Liver (tissue), 9 donors: Measurements from ENCODE around the gene EXOC3. TPM values are rescaled to one million over a fixed set of nuclear protein-coding genes. Genes with fewer than 3 reads are reported as not detected.

ENCODE experiments used
- DNase-seq: peaks from one replicate; pipeline ENCODE4 v3.0.0-alpha.2; 2017; ENCODE audit warnings: low spot score
- H3K27ac ChIP-seq, 2 donors: one replicate each; pipeline ENCODE4 v1.7.0; 2013; ENCODE audit warnings: inconsistent platforms in 2 of 2, low read length in 2 of 2, control low read depth in 1 of 2, low read depth in 1 of 2, mild to moderate bottlenecking in 1 of 2
- H3K27me3 ChIP-seq, 4 donors: one replicate each; pipeline versions ENCODE4 v1.6.1 to v1.7.0; 2013; ENCODE audit warnings: low read length in 3 of 4, inconsistent platforms in 1 of 4, mild to moderate bottlenecking in 1 of 4, moderate library complexity in 1 of 4; ENCODE audit not compliant: control insufficient read depth in 4 of 4, insufficient read depth in 4 of 4
- H3K36me3 ChIP-seq, 4 donors: one replicate each; pipeline versions ENCODE4 v1.6.1 to v1.7.0; 2013; ENCODE audit warnings: low read length in 3 of 4, mild to moderate bottlenecking in 3 of 4, low read depth in 1 of 4, moderate library complexity in 1 of 4; ENCODE audit not compliant: control insufficient read depth in 4 of 4, insufficient read depth in 3 of 4
- H3K4me1 ChIP-seq, 4 donors: one replicate each; pipeline versions ENCODE4 v1.6.1 to v1.7.0; 2013; ENCODE audit warnings: low read length in 3 of 4, mild to moderate bottlenecking in 3 of 4, moderate library complexity in 1 of 4; ENCODE audit not compliant: control insufficient read depth in 4 of 4, insufficient read depth in 4 of 4
- H3K4me3 ChIP-seq, 3 donors: one replicate each; pipeline versions ENCODE4 v1.6.1 to v1.7.0; 2013; ENCODE audit warnings: low read length in 3 of 3, control low read depth in 1 of 3, low read depth in 1 of 3, mild to moderate bottlenecking in 1 of 3
- H3K9ac ChIP-seq, 2 donors: one replicate each; pipeline ENCODE4 v1.7.0; 2013; ENCODE audit warnings: low read length in 2 of 2, mild to moderate bottlenecking in 2 of 2, moderate library complexity in 2 of 2, control low read depth in 1 of 2, low read depth in 1 of 2
- H3K9me3 ChIP-seq, 4 donors: one replicate each; pipeline versions ENCODE4 v1.6.1 to v1.7.0; 2013; ENCODE audit warnings: low read length in 3 of 4; ENCODE audit not compliant: control insufficient read depth in 4 of 4
- ATF3 ChIP-seq: IDR thresholded peaks from 2 replicates; pipeline ENCODE4 v1.6.1; 2016; ENCODE audit warnings: antibody characterized with exemption
- GABPA ChIP-seq, 2 donors: IDR thresholded peaks in 1 of 2; conservative IDR thresholded peaks in 1 of 2; 2 replicates each; pipeline ENCODE4 v1.6.1; 2016; ENCODE audit warnings: antibody characterized with exemption in 2 of 2, mild to moderate bottlenecking in 1 of 2, moderate library complexity in 1 of 2
- HNF4G ChIP-seq: IDR thresholded peaks from 2 replicates; pipeline ENCODE4 v1.6.1; 2016; ENCODE audit warnings: antibody characterized with exemption
- MAX ChIP-seq: IDR thresholded peaks from 2 replicates; pipeline ENCODE4 v1.6.1; 2016; ENCODE audit warnings: antibody characterized with exemption
- TAF1 ChIP-seq: conservative IDR thresholded peaks from 2 replicates; pipeline ENCODE4 v1.6.1; 2016; ENCODE audit warnings: antibody characterized with exemption, mild to moderate bottlenecking
- YY1 ChIP-seq: IDR thresholded peaks from 2 replicates; pipeline ENCODE4 v1.6.1; 2016; ENCODE audit warnings: antibody characterized with exemption, mild to moderate bottlenecking
- WGBS: extraction: QIAGEN DNeasy Blood & Tissue Kit; methylation state at CpG from one replicate; pipeline ENCODE4 v1.1.7; 2013; 5-methylcytosine and 5-hydroxymethylcytosine counted together
- polyA plus RNA-seq, 2 donors: library from polyadenylated mRNA; stranded (reverse) in 1 of 2; unstranded in 1 of 2; fragments of 200-250 nt in 1 of 2; fragments of >200 nt in 1 of 2; fragmentation: Nextera tagmentation in 1 of 2; extraction: Ambion mirVana in 1 of 2; gene quantifications; one replicate each; pipeline versions ENCODE4 v1.2.1 to v1.2.3, GENCODE V29; 2013 to 2015
- total RNA-seq, 2 donors: library from RNA; depleted of rRNA; stranded (reverse); fragments of >200 nt; gene quantifications; one replicate each; pipeline ENCODE4 v1.2.3, GENCODE V29; 2014
- TF ChIP-seq, protein P1 (sequence below): fragments of 150-350 bp; IDR thresholded peaks from 2 replicates; pipeline ENCODE4 v1.5.1; 2017; ENCODE audit warnings: improper control_type of control experiment, low read depth, low read length; ENCODE audit not compliant: missing input control
- donor health status: healthy.
- donor health status: healthy.
- donor health status: healthy.
- donor health status: healthy.
- donor health status: healthy.

The EXOC3 gene
- total and polyA plus RNA-seq, 4 donors: 12.4 to 23.9 (median 18.5) TPM

DNA sequence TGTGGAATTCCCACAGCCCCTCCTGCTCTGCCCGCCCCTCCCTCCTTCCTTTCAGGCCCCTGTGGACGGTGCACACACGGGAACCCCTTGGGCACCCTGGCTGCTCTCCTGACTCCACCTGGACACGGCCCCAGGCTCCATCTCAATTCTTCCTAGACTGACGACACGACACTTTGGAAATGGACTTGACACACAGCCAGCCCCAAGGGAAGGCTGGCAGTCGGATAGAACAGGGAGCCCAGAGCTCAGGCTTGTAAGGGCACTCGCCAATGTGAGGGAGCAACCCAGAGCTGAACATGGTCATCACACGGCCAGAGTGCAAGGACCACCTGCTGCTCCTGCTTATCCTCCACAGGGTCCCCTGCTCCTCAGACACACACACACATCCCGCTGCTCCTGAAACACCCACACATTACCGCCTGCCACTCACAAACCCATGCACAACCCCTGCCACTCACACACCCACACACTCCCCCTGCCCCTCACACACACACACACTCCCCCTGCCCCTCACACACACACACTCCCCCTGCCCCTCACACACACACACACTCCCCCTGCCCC, 72.4 kb downstream of the EXOC3 start:
- Histone ChIP-seq H3K4me1 (no peaks in the 10 kb centered on the region), H3K9ac (no peak overlapping the region), H3K27ac (no peak overlapping the region), H3K9me3 (no peaks in the 10 kb centered on the region), H3K36me3 (no peaks in the 10 kb centered on the region), H3K27me3 (peaks cover 0 to 6% (median 2%) of the 10 kb centered on the region in 4 donors), H3K4me3 (no peak overlapping the region)
- TF ChIP-seq YY1 (no peak), MAX (no peak)
- TF ChIP-seq, protein P1, sequence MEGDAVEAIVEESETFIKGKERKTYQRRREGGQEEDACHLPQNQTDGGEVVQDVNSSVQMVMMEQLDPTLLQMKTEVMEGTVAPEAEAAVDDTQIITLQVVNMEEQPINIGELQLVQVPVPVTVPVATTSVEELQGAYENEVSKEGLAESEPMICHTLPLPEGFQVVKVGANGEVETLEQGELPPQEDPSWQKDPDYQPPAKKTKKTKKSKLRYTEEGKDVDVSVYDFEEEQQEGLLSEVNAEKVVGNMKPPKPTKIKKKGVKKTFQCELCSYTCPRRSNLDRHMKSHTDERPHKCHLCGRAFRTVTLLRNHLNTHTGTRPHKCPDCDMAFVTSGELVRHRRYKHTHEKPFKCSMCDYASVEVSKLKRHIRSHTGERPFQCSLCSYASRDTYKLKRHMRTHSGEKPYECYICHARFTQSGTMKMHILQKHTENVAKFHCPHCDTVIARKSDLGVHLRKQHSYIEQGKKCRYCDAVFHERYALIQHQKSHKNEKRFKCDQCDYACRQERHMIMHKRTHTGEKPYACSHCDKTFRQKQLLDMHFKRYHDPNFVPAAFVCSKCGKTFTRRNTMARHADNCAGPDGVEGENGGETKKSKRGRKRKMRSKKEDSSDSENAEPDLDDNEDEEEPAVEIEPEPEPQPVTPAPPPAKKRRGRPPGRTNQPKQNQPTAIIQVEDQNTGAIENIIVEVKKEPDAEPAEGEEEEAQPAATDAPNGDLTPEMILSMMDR: no peak
- WGBS: 51% methylated on average over 11 of the region's 11 CpGs
- DNase-seq: no peak

GRCh38 chr5:516338-516925, 73.5 kb downstream of the EXOC3 start:
- 81% methylated on average over 10 of the region's 10 CpGs for WGBS
- Histone ChIP-seq H3K27ac (no peak overlapping the region), H3K9me3 (no peaks in the 10 kb centered on the region), H3K27me3 (peaks cover 0 to 10% (median 4%) of the 10 kb centered on the region in 4 donors), H3K4me3 (no peak overlapping the region), H3K4me1 (no peaks in the 10 kb centered on the region), H3K36me3 (no peaks in the 10 kb centered on the region), H3K9ac (no peak overlapping the region)
- no peak for TF ChIP-seq MAX
- no peak for TF ChIP-seq HNF4G
- TF ChIP-seq GABPA (IDR thresholded peaks at IDR 0.05 in 1 of 2, conservative IDR thresholded peaks at IDR 0.05 in 1 of 2): no peak
- no peak for TF ChIP-seq TAF1
- no peak for TF ChIP-seq ATF3
- no peak for DNase-seq

Other genes with a start within 250 kb of the EXOC3 start
- 1 to 10 TPM; 1.9 to 2.3 TPM for gene CCDC127, start 225.0 kb upstream of the EXOC3 start, total RNA-seq
- 1 to 10 TPM; 1.1 to 2.6 TPM for gene CCDC127, start 225.0 kb upstream of the EXOC3 start, polyA plus RNA-seq
- gene SDHA, start 224.9 kb upstream of the EXOC3 start, total RNA-seq: 100 to 1,000 TPM in 1 of 2 donors, 10 to 100 TPM in 1; 79.2 to 172 TPM
- gene SDHA, start 224.9 kb upstream of the EXOC3 start, polyA plus RNA-seq: 100 to 1,000 TPM; 147 to 215 TPM
- 10 to 100 TPM; 36.1 to 60.9 TPM for gene PDCD6, start 171.5 kb upstream of the EXOC3 start, total RNA-seq
- 10 to 100 TPM; 55.4 to 63.9 TPM for gene PDCD6, start 171.5 kb upstream of the EXOC3 start, polyA plus RNA-seq
- under 1 TPM; 0.33 to 0.47 TPM for gene AHRR, start 121.5 kb upstream of the EXOC3 start, total RNA-seq
- under 1 TPM; 0.15 TPM for gene AHRR, start 121.5 kb upstream of the EXOC3 start, polyA plus RNA-seq
- 1 to 10 TPM in 1 of 2 donors, under 1 TPM in 1; 0.65 to 1.0 TPM for gene SLC9A3, start 81.3 kb downstream of the EXOC3 start, total RNA-seq
- gene SLC9A3, start 81.3 kb downstream of the EXOC3 start, polyA plus RNA-seq: under 1 TPM; 0.31 to 0.68 TPM
- 1 to 10 TPM; 3.8 to 5.9 TPM for gene CEP72, start 169.2 kb downstream of the EXOC3 start, total RNA-seq
- 1 to 10 TPM; 1.3 to 1.4 TPM for gene CEP72, start 169.2 kb downstream of the EXOC3 start, polyA plus RNA-seq